D721Med (cell line): Measurements from ENCODE around the gene LRRFIP1.

Experiments used
- DNase-seq: peaks from one replicate; pipeline ENCODE4 v3.0.0; 2011; ENCODE audit warnings: low spot score; ENCODE audit not compliant: insufficient read length
- FAIRE-seq: peaks from 2 replicates; lab custom pipeline; 2011; peaks lifted over from hg19 to GRCh38; lab: Jason Lieb, UNC
- CTCF ChIP-seq: IDR thresholded peaks from 2 replicates; pipeline ENCODE4 v1.5.1; 2012; ENCODE audit warnings: mild to moderate bottlenecking, control low read depth; ENCODE audit not compliant: insufficient read depth; ENCODE audit errors: missing control alignments

The LRRFIP1 gene

GRCh38 chr2:237650455-237650850 is 23.1 kb downstream of the LRRFIP1 start:
- no peak for DNase-seq
- TF ChIP-seq CTCF, result no peak
- FAIRE-seq, result no peak

DNA sequence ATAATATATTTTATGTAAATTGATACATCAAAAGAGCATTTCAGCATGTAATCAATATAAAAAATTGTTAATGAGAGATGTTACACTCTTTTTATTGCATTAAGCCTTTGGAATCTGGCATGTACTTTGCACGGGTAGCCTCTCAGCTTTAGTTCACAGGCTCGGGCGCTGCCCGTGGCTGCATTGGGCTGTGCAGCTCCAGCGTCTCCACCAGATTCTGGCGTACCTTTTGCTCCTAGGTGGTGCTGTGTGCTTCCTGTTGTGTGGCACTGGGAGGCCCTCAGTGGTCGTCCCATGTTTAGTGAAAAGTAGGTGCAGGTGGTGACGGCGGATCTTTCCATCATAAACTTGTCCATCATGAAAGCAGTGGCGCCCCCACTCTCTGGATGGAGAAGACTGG is 24.4 kb downstream of the LRRFIP1 start:
- DNase-seq (no peak), FAIRE-seq (no peak)
- TF ChIP-seq CTCF, result no peak

- no peak for TF ChIP-seq CTCF
- DNase-seq, result no peak
- FAIRE-seq, result no peak
These were observed 24.8 kb downstream of the LRRFIP1 start for GRCh38 chr2:237652181-237652580.

- FAIRE-seq (no peak), DNase-seq (no peak)
- TF ChIP-seq CTCF, result no peak
These were observed 25.5 kb downstream of the LRRFIP1 start for GRCh38 chr2:237652854-237653253.

GRCh38 chr2:237653776-237654558 is 26.6 kb downstream of the LRRFIP1 start:
- no peak for TF ChIP-seq CTCF
- FAIRE-seq (no peak), DNase-seq (no peak)

DNA sequence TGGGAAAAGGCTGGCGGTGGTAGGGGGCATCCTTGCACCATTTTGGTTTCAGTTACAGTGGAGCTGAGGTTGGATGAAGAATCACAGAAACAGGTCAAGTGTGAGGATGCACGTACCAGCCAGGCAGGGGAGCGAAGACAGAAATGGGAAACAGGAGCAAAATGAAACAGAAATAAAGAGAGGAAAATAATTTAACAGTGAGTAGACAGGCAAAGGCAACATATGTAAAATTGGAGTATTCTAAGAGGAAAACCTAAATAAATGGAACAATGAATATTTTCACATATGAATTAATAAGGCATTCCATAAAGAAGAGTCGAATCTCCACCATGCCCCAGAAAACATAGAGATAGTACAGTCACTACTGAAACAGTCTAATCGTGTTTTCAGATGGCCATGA is 29.7 kb downstream of the LRRFIP1 start:
- FAIRE-seq, result no peak
- no peak for DNase-seq
- no peak for TF ChIP-seq CTCF

GRCh38 chr2:237660381-237660900 is 33.1 kb downstream of the LRRFIP1 start:
- DNase-seq, result no peak
- FAIRE-seq, result no peak
- TF ChIP-seq CTCF, result no peak
